SH-SY5Y (cell line): ENCODE data around the gene RANGRF.

Experiments used
- GATA2 ChIP-seq: IDR thresholded peaks from 2 replicates; pipeline ENCODE4 v1.6.1; 2011; ENCODE audit warnings: mild to moderate bottlenecking, low read depth, low read length
- GATA3 ChIP-seq: IDR thresholded peaks from 2 replicates; pipeline ENCODE4 v1.6.1; 2011; ENCODE audit warnings: low read depth, mild to moderate bottlenecking, low read length, moderate library complexity

DNA sequence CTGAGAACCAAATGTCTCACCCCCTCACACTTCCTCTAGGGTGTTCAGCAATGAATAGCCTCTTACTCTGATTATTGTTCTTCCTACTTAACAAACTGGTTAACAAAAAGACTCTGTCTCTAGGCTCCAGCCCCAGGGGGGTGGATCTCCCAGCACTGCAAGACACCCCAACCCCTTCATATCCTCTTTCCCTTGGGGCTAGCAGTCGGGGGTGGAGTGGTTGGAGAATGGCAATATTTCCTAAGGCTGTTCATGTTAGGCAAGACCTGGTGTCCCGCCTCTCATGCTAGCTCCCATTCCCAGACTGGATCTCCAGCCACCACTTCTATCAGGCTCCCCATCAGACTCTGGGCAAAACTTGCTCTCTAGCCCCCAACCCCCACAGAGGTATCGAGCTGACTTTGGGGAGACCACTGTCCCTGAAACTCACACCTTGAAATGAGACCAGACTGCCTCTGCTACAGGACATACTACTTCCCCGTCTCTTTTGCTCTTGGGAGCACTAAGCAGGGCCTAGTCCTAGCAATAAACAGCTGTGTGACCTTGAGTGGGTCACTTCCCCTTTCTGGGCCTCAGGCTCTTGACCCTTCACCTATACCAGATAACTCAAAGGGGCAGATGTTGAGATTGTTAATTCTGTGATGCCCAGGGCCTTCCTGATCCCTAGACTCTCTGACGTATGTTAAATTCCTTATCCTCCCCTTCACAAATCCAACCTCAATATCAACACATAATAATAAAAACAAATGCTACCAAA, 4.3 kb downstream of the RANGRF start:
- TF ChIP-seq GATA2 = no peak
- no peak for TF ChIP-seq GATA3
